ENCODE measurements around the gene LOXL4. TPM values are rescaled to one million over a fixed set of nuclear protein-coding genes. Genes with fewer than 3 reads are reported as not detected.

Gene LOXL4
- total and polyA plus RNA-seq, 2 donors (not counting 1 experiment from before 2014, with no cell fraction given) = 0.12 TPM; not detected in 1

- TF ChIP-seq EZH2 (IDR thresholded peaks at IDR 0.05; ENCODE audit: borderline replicate concordance, insufficient read depth, low read depth, low read length, poor library complexity, severe bottlenecking) (no peak), CTCF (IDR thresholded peaks at IDR 0.05) (no peak)
- H3K36me3 ChIP-seq (replicated peaks in 1 of 2; ENCODE audit: control extremely low read depth in 1 of 2, control insufficient read depth in 1 of 2, extremely low read depth in 1 of 2, insufficient read depth in 2 of 2, low read length in 1 of 2) = no peaks in the 10 kb centered on the region
- no peaks in the 10 kb centered on the region for H3K4me1 ChIP-seq (ENCODE audit: control insufficient read depth in 2 of 2, insufficient read depth in 2 of 2, low read length in 2 of 2)
- Mint-ChIP-seq H3K4me1 (no peaks in the 10 kb centered on the region), H3K9me3 (ENCODE audit: insufficient read depth) (no peaks in the 10 kb centered on the region), H3K27me3 (peaks cover 39% of the 10 kb centered on the region), H3K27ac (no peak overlapping the region), H3K4me3 (no peak overlapping the region)
- intact Hi-C loops (cut with micrococcal nuclease) = no loop called here
- H2AFZ ChIP-seq (ENCODE audit: insufficient read depth, low read depth, low read length, poor library complexity, severe bottlenecking) = no peak overlapping the region
- ATAC-seq (ENCODE audit: low read depth) = no peak
- H4K20me1 ChIP-seq (ENCODE audit: control insufficient read depth, insufficient read depth, low read length, poor library complexity, severe bottlenecking) = no peaks in the 10 kb centered on the region
- no peak for DNase-seq
- no peak overlapping the region for H3K9ac ChIP-seq (ENCODE audit: low read length)
- CTCF ChIA-PET = no interaction called here
- H3K27ac ChIP-seq (ENCODE audit: low read length in 2 of 2) = no peak overlapping the region
- no peak overlapping the region for H3K4me2 ChIP-seq (replicated peaks; ENCODE audit: low read depth, low read length, poor library complexity, severe bottlenecking)
- WGBS (ENCODE audit: insufficient coverage) = 91% methylated on average over 9 of the region's 10 CpGs
- no peaks in the 10 kb centered on the region for H3K9me3 ChIP-seq (ENCODE audit: control extremely low read depth in 1 of 3, control insufficient read depth in 2 of 3, insufficient read depth in 1 of 3, low read length in 2 of 3)
- H3K27me3 ChIP-seq (replicated peaks in 1 of 4; ENCODE audit: control extremely low read depth in 1 of 4, control insufficient read depth in 3 of 4, insufficient read depth in 4 of 4, low read length in 3 of 4) = peaks cover 0 to 6% (median 1%) of the 10 kb centered on the region in 4 experiments
- POLR2A ChIA-PET = no interaction called here
- H3K79me2 ChIP-seq (ENCODE audit: control insufficient read depth, insufficient read depth, low read length) = no peaks in the 10 kb centered on the region
- no peak overlapping the region for H3K4me3 ChIP-seq (ENCODE audit: control extremely low read depth in 1 of 5, extremely low read depth in 1 of 5, insufficient read depth in 1 of 5, low read depth in 2 of 5, low read length in 4 of 5)
These were observed 21.8 kb upstream of the LOXL4 start for GRCh38 chr10:98289802-98290209.

- 81% methylated on average over 3 of the region's 5 CpGs for WGBS (ENCODE audit: insufficient coverage)
- ChIA-PET POLR2A (no interaction called here), CTCF (no interaction called here)
- no peak overlapping the region for H3K4me2 ChIP-seq (replicated peaks; ENCODE audit: low read depth, low read length, poor library complexity, severe bottlenecking)
- H3K9me3 ChIP-seq (ENCODE audit: control extremely low read depth in 1 of 3, control insufficient read depth in 2 of 3, insufficient read depth in 1 of 3, low read length in 2 of 3) = no peaks in the 10 kb centered on the region
- no peaks in the 10 kb centered on the region for H3K79me2 ChIP-seq (ENCODE audit: control insufficient read depth, insufficient read depth, low read length)
- no peak for ATAC-seq (ENCODE audit: low read depth)
- no peaks in the 10 kb centered on the region for H4K20me1 ChIP-seq (ENCODE audit: control insufficient read depth, insufficient read depth, low read length, poor library complexity, severe bottlenecking)
- no peaks in the 10 kb centered on the region for H3K4me1 ChIP-seq (ENCODE audit: control insufficient read depth in 2 of 2, insufficient read depth in 2 of 2, low read length in 2 of 2)
- H3K4me3 Mint-ChIP-seq = no peak overlapping the region
- intact Hi-C loops (cut with micrococcal nuclease) = no loop called here
- no peak overlapping the region for H3K27ac Mint-ChIP-seq
- no peaks in the 10 kb centered on the region for H3K36me3 ChIP-seq (replicated peaks in 1 of 2; ENCODE audit: control extremely low read depth in 1 of 2, control insufficient read depth in 1 of 2, extremely low read depth in 1 of 2, insufficient read depth in 2 of 2, low read length in 1 of 2)
- H3K27me3 Mint-ChIP-seq = peaks cover 48% of the 10 kb centered on the region
- TF ChIP-seq EZH2 (IDR thresholded peaks at IDR 0.05; ENCODE audit: borderline replicate concordance, insufficient read depth, low read depth, low read length, poor library complexity, severe bottlenecking) (no peak), CTCF (IDR thresholded peaks at IDR 0.05) (no peak)
- H3K4me3 ChIP-seq (ENCODE audit: control extremely low read depth in 1 of 5, extremely low read depth in 1 of 5, insufficient read depth in 1 of 5, low read depth in 2 of 5, low read length in 4 of 5) = no peak overlapping the region
- H3K9me3 Mint-ChIP-seq (ENCODE audit: insufficient read depth) = no peaks in the 10 kb centered on the region
- no peak overlapping the region for H2AFZ ChIP-seq (ENCODE audit: insufficient read depth, low read depth, low read length, poor library complexity, severe bottlenecking)
- no peaks in the 10 kb centered on the region for H3K4me1 Mint-ChIP-seq
- H3K27ac ChIP-seq (ENCODE audit: low read length in 2 of 2) = no peak overlapping the region
- H3K27me3 ChIP-seq (replicated peaks in 1 of 4; ENCODE audit: control extremely low read depth in 1 of 4, control insufficient read depth in 3 of 4, insufficient read depth in 4 of 4, low read length in 3 of 4) = peaks cover 0 to 16% (median 3%) of the 10 kb centered on the region in 4 experiments
- no peak overlapping the region for H3K9ac ChIP-seq (ENCODE audit: low read length)
- DNase-seq = no peak
These were observed 19.3 kb upstream of the LOXL4 start for GRCh38 chr10:98287321-98287720.

Measured in B cell (primary cell).